AG20443 (cell line): Measurements from ENCODE around the gene FAM177A1.
"Not testable (repeated sequence)": the region's sequence is repeated elsewhere in the genome, so short reads cannot be mapped to it uniquely, and the experiment has no call there.

Source experiments
- DNase-seq: peaks from one replicate; pipeline ENCODE4 v3.0.0; 2012; ENCODE audit warnings: low spot score, mixed read lengths

FAM177A1 gene

DNA sequence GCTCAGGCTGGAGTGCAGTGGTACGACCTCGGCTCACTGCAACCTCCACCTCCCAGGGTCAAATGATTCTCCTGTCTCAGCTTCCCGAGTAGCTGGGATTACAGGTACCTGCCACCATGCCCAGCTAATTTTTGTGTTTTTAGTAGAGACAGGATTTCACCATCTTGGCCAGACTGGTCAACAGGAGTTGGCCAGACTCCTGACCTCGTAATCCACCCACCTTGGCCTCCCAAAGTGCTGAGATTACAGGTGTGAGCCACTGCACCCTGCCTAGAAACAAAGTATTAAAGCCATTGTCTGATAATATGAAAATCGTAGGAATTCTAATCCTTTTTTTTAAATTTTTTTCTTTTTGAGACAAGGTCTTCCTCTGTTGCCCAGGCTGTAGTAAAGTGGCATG, 19.7 kb downstream of the FAM177A1 start:
- DNase-seq, result not testable (repeated sequence)

DNA sequence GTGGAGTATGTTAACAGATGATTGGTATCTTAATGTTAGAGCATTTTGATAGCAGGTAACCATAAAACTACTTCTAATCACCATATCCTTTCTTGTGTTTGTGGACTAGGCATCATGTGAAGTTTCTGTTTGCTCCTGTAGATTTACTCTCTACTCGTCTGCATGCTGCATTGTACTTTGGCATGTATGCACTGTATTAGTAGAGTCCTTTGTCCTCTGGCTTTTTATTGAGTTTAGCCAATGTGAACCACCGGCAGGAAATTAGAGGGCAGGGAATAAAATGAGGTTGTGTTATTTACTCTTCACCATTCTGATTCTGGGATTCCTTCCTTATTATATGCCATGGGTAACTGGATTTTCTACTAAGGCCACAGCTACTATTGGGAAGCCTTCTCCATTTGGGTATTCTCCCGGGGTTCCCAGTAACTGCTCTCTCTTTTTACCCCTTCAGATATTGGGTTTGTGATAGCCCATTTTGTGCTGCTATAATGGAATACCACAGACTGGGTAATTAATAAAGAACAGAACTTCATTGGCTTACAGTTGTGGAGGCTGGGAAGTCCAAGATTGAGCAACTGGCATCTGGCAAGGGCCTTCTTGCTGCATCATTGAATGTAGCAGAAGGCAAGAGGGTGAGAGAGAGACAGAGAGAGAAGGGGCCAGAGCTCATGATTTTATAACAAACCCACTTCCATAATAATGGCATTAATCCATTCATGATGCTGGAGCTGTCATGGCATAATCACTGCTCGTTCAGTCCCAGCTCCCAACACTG, 22.4 kb downstream of the FAM177A1 start:
- DNase-seq, result no peak

DNA sequence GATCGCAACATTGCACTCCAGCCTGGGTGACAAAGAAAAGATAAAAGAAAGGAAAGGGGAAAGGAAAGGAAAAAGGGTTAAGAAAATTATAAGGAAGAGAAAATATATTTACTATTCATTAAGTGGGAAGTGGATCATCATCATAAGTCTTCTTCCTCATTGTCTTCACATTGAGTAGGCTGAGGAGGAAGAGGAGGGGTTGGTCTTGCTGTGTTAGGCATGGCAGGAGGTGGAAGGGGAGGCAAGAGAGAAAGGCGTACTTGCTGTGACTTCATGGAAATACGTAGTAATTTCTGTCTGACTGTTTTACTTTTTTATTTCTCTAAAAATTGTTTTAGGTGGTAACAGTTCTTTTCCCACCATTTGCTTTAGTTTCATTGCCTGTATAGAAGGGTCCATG, 26.2 kb downstream of the FAM177A1 start:
- no peak for DNase-seq

DNA sequence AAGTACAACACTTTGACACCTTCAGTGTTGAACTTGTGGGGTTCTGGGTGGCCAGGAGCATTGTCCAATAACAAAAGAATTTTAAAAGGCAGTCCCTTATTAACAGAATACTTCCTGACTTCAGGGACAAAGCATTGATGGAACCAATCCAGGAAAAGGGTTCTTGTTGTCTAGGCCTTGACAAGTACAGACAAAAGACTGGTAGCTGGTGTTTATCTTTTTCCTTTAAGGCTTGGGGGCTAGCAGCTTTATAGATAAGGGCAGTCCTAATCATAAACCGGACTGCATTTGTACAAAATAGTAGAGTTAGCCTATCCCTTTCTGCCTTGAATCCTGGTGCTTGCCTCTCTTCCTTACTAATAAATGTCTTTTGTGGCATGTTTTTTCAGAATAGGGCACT, 27.4 kb downstream of the FAM177A1 start:
- DNase-seq, result no peak

DNA sequence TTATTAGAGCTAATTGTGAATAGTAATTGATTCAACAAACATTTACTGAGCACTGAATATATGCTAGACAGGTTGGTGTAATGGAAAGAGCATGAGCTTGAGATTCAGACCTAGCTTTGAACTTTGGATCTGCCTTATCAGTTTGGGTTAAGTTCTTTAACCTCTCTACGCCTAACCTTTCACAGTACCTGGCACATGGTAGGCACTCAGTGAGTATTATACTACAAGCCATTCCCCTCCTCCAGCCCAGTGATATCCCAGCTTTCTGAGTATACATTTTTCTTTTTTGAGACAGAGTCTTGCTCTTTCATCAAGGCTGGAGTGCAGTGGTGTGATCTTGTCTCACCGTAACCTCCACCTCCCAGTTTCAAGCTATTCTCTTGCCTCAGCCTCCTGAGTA, 32.0 kb downstream of the FAM177A1 start:
- DNase-seq, result no peak

DNA sequence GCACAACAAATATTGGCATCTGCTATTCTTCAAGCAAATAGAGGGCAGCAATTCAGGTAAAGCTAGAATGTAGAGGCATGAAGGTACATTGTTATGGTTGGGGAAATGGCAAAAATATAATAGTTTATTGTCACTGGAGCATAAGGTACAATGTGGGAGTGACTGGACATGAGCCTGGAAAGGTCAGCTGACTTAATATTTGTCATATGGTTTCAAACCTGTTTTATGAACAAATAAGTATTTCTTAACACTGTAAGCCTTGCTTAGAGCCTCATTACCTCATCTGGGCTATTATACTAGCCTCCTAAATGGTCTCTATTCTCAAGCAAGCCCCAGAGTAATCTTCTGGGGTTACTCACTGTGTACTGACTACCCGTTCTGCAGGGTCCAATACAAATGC, 33.7 kb downstream of the FAM177A1 start:
- no peak for DNase-seq

DNA sequence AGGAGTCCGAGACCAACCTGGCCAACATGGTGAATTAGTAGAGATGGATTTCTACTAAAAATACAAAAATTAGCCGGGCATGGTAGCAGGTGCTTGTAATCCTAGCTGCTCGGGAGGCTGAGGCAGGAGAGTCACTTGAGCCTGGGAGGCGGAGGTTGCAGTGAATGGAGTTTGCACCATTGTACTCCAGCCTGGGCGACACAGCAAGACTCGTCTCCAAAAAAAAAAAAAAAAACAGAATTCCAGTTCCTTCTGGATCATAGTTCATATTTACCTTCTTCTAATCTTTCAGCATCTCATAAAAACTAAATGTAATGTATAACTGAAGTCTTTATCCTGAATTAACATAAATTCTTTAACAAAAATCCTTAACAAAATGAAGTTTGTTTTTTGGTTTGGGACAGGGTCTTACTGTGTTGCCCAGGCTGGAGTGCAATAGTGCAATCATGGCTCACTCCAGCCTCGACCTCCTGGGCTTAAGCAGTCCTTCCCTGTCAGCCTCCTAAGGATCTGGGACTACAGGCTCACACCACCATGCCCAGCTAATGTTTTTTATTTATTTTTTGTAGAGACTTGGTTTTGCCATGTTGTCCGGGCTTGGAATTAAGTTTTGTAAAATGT, 37.6 kb downstream of the FAM177A1 start:
- DNase-seq, result no peak

DNA sequence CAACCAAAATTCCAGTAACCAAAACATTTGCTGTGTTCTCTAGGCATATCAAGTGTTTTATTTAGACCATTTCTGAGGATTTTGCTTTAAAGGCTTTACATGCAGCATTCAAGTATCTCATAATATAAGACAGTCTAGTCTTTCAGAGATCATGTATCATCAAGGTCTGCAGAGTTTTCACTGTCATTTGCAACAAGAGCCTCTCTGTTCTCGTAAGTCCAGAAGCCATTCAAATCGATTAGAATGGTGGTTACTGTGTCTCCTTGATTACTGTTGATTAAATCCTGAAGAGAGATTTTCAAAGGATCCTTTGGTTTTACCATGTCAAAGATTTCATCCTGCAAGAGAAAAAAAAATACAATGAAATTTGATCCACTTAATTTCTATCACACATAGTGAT, 39.4 kb downstream of the FAM177A1 start:
- DNase-seq, result no peak

DNA sequence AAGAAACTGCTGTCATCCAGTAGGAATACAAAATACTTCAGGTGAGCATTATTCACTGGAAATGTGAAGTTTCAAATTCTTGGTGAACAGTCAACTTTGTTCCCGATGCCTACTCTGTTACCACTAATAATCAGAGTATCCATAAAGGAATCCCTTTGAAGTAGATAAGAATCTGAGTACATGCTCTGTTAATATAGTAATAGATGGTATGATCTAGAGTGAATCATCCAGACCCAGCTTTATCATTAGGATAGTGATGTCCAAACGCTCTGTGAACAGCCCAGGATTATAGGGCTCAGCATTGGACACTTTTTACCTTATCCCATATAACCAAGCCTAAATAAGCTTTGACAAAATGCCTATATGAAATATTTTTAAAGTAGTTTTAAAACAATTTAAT, 42.4 kb downstream of the FAM177A1 start:
- no peak for DNase-seq

DNA sequence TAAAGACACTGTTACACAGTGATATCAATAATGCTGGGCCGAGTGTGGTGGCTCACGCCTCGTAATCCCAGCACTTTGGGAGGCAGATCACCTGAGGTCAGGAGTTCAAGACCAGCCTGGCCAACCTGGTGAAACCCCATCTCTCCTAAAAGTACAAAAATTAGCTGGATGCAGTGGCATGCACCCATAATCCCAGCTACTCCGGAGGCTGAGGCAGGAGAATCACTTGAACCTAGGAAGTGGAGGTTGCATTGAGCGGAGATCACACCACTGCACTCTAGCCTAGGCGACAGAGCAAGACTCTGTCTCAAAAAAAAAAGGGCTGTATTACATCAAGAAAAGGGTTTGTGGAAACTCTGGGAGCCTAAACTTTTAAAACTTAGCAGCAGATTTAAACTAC, 48.6 kb downstream of the FAM177A1 start:
- not testable (repeated sequence) for DNase-seq

DNA sequence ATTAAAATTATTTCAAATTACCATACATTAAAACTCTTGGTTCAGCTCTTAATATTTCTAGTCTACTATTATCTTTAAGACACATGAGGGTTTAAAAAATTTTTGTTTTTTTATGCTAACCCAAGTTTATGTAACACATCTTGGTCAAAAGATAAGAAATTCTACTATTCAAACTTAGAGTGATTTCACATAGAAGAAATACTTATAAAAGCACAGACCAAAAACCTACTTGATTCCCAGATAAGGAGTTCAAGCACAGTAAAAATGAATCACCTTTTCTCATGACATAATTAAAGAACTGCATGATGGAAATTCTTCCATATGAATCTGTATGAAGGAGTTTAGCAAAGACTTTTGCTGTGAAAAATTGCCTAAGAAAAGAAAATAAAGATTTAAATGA, 61.8 kb downstream of the FAM177A1 start:
- no peak for DNase-seq

DNA sequence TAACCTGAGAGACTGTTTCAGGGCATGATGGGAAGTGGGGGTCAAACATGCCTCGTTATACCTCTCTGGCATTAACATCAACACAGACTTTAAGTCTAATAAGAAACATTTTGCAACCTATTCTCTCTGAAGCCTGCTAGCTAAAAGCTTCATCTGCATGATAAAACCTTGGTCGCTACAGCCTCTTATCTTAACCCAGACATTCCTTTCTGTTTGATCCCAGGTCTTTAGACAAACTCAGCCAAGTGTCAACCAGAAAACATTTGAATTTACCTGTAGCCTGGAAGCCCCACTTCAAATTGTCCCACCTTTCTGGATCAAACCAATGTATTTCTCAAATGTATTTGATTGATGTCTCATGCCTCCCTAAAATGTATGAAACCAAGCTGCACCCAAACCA, 66.6 kb downstream of the FAM177A1 start:
- no peak for DNase-seq

DNA sequence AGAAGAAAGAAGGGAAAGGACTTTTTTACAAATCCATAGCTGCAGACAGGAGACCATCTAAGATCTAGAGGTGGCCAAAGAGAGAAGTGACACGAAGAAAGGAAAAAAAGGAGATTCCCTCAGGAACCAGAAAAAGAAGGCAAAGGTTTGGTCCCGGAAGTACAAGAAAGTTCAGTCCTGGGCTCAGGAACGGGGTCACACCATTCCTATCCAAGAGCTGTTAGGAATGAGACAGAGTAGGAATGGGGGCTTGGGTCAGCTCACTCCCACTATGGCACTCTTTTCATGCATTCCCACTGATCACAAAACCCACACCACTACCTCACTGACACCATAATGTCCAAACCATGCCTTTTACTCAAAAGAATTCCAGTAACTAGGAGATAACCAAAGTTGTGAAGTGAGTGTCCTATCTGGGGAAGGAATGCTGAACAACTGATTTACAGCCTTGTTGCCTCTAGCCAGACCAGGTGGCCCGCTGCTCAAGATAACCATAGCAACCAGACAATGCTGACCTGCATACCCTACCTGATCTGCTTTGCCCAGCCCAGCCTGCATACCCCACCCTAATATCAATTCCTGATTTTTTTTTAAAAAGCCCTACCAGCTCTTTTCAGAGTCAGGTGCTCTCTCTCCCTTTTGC, 67.4 kb downstream of the FAM177A1 start:
- DNase-seq, result no peak

DNA sequence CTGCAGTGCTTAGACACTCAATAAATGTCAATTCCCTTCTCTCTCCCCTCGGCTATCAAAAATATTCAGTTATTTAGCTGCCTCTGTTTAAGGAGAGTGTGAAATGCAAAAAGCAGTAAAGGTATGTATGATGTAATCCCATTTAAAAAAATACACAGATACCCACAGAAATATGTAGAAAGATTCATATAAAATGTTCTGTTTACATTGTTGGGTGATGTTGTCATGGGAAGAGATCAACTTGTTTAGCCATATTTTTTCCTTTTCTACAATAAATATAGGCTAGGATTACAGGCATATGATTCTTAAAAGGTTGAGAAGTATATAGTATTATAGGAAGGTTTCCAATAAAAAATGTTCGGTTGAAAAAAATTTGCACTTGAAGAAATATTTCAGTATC, 68.0 kb downstream of the FAM177A1 start:
- no peak for DNase-seq

DNA sequence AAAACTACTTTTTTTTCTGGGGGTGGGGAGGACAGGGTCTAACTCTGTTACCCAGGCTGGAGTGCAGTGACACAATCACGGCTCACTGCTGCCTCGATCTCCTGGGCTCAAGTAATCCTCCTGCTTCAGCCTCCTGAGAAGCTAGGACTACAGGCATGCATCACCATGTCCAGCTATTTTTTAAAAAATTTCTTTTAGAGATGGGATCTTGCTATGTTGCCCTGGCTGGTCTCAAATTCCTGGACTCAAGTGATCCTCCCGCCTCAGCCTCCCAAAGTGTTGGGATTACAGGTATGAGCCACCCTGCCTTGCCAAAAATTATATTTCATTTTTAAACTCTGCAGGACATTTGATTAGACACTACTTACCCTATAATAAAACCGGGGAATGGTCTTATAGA, 70.2 kb downstream of the FAM177A1 start:
- no peak for DNase-seq

DNA sequence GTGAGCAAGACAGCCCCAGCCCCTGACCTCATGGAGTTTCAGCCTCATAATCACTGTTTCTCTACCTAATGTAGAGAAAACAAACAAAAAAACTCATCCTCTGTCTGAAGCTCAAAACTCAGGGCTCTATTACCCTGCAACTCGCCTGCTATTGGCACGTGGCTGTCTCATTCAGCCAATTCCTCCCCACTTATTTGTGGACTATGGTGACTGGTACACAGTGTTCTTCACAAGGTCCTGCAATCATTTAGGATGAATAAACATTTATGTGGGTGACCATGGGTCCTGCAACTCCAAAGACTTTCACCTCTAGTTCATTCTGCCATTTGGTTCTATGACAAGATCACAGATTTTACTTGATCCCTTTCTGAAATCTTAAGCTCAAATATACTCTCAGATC, 71.0 kb downstream of the FAM177A1 start:
- DNase-seq, result no peak

DNA sequence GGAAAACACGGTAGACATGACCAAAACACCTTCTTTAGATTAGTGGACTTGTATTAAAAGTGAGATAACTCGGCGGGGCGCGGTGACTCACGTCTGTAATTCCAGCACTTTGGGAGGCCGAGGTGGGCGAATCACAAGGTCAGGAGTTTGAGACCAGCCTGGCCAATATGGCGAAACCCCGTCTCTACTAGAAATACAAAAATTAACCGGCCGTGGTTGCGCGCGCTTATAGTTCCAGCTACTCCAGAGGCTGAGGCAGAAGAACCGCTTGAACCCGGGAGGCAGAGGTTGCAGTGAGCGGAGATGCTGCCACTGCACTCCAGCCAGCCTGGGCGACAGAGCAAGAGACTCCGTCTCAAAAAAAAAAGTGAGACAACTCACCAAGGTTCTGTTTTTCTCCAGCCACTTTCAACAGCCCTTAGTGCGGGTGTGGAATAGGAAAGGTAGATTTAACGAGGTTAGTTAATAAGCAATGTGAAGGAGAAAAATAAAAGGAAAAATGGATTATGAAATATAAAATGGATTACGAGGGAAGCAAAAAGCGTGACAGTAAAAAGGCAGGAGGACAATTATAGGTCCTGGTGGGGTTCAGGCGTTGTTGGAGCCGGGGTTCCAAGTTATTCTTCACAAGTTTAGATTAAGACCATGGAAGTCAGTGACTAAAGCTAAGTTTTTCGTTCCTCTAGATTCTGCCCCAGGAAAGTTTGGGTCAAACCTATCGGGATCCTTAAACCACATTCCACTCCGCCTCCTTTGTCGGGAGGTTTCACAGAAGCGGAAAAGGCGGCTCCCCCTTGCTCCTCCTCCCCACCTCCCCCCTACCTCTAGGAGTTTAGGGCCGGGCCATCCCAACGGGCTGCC, 75.2 kb downstream of the FAM177A1 start:
- no peak for DNase-seq

DNA sequence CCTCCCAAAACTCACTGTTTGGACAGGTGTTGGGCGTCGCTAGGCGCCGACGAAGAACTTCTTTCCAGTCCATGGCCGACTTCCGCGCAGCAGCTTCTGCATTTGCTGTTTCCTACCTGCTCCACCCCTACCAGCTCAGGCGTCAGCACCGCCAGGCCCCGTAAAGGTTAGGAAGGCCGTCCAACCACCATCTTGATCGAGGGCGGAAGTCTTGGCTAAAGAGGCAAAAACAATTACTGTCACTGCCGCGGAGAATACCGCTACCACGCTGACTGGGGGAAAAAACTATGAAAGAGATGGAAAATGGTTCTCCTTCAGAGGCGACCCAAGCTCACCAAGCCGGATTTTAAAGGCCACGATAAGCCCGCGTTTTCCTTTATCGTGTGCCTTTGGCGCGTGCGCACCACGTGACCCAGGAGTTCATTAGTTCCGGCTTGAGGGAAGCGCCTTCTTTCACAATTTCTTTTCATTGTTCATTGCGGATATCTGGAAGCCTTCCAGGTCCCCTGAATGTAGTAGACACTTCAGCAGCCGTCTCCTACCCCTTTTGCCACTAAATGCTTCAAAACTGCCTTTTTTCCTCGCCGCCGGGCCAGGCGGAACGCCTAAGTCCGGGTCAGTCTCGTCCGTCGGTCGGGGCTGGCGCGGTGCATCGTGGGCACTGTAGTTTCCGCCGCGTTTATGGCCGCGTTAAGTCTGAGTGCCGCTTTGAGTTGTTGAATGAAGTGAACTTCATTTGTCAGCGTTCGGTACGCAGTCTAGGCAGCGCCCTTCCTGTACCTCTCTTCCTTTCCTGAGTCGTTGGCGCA, 76.0 kb downstream of the FAM177A1 start, which contains the start of the genes PPP2R3C and PRORP:
Gene PPP2R3C, minus strand, starts transcription at position 104 of the 809 bp plus-strand sequence. Its CDS starts 31 bp downstream, at position 73.
Gene PRORP, plus strand, starts transcription at position 666 of the 809 bp plus-strand sequence. CDS start 694 bp downstream, outside the sequence.
- DNase-seq, result peak; percentile 92

DNA sequence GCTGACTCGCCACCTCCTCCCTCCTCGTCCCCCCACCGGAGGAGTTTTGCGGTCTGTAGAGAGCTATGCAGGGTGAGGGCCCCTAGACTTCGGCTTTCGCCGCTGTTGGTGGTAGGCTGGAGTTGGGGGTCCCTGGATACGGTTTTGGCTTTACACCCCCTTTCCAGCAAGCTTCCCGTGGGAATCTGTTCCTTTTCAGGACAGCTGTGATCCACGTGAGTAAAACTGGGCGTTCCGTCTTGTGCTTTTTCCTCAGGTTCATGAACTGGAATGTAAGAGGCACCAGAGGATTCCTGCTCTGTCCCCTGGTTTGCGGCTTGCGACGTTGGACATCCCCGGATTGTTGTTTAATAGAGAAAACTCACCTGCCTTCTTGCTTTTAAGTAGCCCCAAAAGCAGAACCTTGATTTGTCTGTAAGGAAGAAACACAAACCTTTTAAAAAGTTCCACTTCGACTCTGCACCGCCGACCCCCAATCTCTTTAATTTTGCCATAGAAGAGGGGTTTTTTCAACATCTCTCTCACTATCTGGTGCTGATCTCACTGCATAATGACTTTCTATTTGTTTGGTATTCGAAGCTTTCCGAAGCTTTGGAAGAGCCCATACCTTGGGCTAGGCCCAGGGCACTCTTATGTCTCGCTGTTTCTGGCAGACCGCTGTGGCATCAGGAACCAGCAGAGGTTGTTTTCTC, 76.8 kb downstream of the FAM177A1 start:
- DNase-seq, result peak; percentile 30

DNA sequence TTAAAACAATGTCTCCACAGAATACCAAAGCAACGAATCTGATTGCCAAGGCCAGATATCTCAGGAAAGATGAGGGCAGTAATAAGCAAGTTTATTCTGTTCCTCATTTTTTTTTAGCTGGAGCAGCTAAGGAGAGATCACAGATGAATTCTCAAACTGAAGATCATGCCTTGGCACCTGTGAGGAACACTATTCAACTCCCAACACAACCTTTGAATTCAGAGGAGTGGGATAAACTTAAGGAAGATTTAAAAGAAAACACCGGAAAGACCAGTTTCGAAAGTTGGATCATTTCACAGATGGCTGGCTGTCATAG, 77.3 kb downstream of the FAM177A1 start:
- DNase-seq, result no peak

DNA sequence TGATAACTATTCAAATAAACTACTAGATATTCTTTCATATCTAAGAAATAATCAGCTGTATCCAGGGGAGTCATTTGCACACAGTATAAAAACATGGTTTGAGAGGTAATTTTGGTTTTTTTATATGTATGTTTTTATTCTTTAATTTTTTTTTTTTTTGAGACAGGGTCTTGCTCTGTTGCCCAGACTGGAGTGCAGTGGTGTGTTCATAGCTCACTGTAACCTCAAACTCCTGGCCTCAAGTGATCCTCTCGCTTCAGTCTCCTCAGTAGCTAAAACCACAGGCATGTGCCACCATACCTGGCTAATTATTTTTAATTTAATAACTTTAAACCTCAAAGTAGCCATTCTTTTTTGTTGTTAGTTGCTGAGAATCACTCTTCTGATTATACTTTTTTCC, 78.1 kb downstream of the FAM177A1 start:
- DNase-seq, result no peak
